ENCODE data around the gene RASSF3. TPM values are rescaled to one million over a fixed set of nuclear protein-coding genes. Genes with fewer than 3 reads are reported as not detected.
"Not testable (repeated sequence)": the region's sequence is repeated elsewhere in the genome, so short reads cannot be mapped to it uniquely, and the experiment has no call there.

The RASSF3 gene
- total RNA-seq, 1 experiment from 2014 or later, result 162 TPM

- DNase-seq, result no peak
- CTCF ChIA-PET, result interaction anchor here (0.9 kb wide), 1 partner anchor 26 kb away, joined by 3 read pairs; no protein-coding TSS in a partner anchor
- Mint-ChIP-seq H3K27me3 (ENCODE audit: unreplicated experiment) (no peaks in the 10 kb centered on the region), H3K36me3 (ENCODE audit: insufficient read depth, unreplicated experiment) (peaks cover 86% of the 10 kb centered on the region), H3K4me1 (ENCODE audit: low read depth, unreplicated experiment) (peaks cover 30% of the 10 kb centered on the region), H3K27ac (ENCODE audit: unreplicated experiment) (no peak overlapping the region), H3K9me3 (ENCODE audit: low read depth, unreplicated experiment) (no peaks in the 10 kb centered on the region), H3K4me3 (ENCODE audit: low read depth, unreplicated experiment) (no peak overlapping the region)
- intact Hi-C loops (cut with micrococcal nuclease; ENCODE audit: unreplicated experiment), result no loop called here
- BruUV-seq (replicated peaks), result no TSS peak
- TF ChIP-seq, protein P1, sequence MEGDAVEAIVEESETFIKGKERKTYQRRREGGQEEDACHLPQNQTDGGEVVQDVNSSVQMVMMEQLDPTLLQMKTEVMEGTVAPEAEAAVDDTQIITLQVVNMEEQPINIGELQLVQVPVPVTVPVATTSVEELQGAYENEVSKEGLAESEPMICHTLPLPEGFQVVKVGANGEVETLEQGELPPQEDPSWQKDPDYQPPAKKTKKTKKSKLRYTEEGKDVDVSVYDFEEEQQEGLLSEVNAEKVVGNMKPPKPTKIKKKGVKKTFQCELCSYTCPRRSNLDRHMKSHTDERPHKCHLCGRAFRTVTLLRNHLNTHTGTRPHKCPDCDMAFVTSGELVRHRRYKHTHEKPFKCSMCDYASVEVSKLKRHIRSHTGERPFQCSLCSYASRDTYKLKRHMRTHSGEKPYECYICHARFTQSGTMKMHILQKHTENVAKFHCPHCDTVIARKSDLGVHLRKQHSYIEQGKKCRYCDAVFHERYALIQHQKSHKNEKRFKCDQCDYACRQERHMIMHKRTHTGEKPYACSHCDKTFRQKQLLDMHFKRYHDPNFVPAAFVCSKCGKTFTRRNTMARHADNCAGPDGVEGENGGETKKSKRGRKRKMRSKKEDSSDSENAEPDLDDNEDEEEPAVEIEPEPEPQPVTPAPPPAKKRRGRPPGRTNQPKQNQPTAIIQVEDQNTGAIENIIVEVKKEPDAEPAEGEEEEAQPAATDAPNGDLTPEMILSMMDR (IDR thresholded peaks at IDR 0.05; ENCODE audit: unreplicated experiment), result no peak
Observed at GRCh38 chr12:64688715-64689114, 78.4 kb downstream of the RASSF3 start.

- H3K36me3 Mint-ChIP-seq (ENCODE audit: insufficient read depth, unreplicated experiment), result peaks cover 87% of the 10 kb centered on the region
Observed at GRCh38 chr12:64690236-64690635, 79.9 kb downstream of the RASSF3 start.

GRCh38 chr12:64691227-64691794 lies 81.0 kb downstream of the RASSF3 start:
- BruUV-seq (replicated peaks), result no TSS peak
- H3K4me1 Mint-ChIP-seq (ENCODE audit: low read depth, unreplicated experiment), result peaks cover 42% of the 10 kb centered on the region
- no peak for DNase-seq
- H3K27ac Mint-ChIP-seq (ENCODE audit: unreplicated experiment), result no peak overlapping the region
- peaks cover 87% of the 10 kb centered on the region for H3K36me3 Mint-ChIP-seq (ENCODE audit: insufficient read depth, unreplicated experiment)
- intact Hi-C loops (cut with micrococcal nuclease; ENCODE audit: unreplicated experiment), result no loop called here
- H3K4me3 Mint-ChIP-seq (ENCODE audit: low read depth, unreplicated experiment), result no peak overlapping the region
- CTCF ChIA-PET, result interaction anchor here (0.6 to 1.7 kb wide), 4 partner anchors 11 to 1039 kb away, joined by 4 to 7 read pairs (median 4); no protein-coding TSS in a partner anchor
- TF ChIP-seq, protein P1 (IDR thresholded peaks at IDR 0.05; ENCODE audit: unreplicated experiment), result no peak
- H3K9me3 Mint-ChIP-seq (ENCODE audit: low read depth, unreplicated experiment), result no peaks in the 10 kb centered on the region
- no peaks in the 10 kb centered on the region for H3K27me3 Mint-ChIP-seq (ENCODE audit: unreplicated experiment)

More at GRCh38 chr12:64690236-64690635, 79.9 kb downstream of the RASSF3 start:
- H3K4me3 Mint-ChIP-seq (ENCODE audit: low read depth, unreplicated experiment); intact Hi-C loops (cut with micrococcal nuclease; ENCODE audit: unreplicated experiment); H3K27ac Mint-ChIP-seq (ENCODE audit: unreplicated experiment); BruUV-seq (replicated peaks); DNase-seq; H3K9me3 Mint-ChIP-seq (ENCODE audit: low read depth, unreplicated experiment); H3K27me3 Mint-ChIP-seq (ENCODE audit: unreplicated experiment): not testable (repeated sequence)
- CTCF ChIA-PET, result interaction anchor here (1.5 kb wide), 1 partner anchor 253 kb away, joined by 4 read pairs; no protein-coding TSS in a partner anchor
- peaks cover 37% of the 10 kb centered on the region for H3K4me1 Mint-ChIP-seq (ENCODE audit: low read depth, unreplicated experiment)

DNA sequence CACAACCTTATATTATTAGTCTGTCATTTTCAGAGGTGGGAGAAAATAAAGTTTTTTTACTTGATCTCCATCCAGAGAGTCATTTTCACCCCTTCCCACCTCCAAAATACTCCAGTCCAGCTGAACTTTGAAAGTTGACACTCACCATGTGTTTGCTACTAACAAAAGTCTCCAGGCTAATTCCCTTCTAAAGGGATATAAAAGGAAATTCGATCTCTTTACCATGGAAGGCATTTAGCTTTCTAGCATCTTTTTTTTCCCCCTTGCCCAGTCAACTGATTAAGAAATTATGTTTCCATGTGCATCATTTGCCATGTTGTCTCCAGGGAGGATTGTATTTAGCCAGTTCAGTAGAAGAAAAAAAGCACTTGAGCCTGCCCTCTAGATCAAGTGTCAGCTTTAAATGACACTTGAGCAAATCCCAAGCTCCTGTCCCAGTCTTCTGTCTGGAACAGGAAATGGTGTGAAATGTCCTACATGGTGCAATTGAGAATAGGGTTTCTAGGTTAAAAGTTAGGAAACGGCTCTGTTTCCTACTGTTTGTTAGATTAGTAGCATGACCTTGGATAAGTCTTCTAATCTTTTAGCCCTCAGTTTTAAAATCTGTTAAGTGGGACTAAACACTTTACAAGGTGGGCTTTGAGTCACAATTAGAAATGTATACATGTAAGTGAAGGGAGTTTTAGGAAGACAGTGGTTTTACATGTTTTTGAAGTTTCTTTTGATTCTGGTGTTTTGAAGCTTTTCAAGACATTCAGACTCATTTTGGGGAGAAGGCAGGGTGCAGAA lies 81.7 kb downstream of the RASSF3 start:
- Mint-ChIP-seq H3K4me1 (ENCODE audit: low read depth, unreplicated experiment) (peaks cover 42% of the 10 kb centered on the region), H3K4me3 (ENCODE audit: low read depth, unreplicated experiment) (no peak overlapping the region), H3K36me3 (ENCODE audit: insufficient read depth, unreplicated experiment) (peaks cover 91% of the 10 kb centered on the region), H3K27me3 (ENCODE audit: unreplicated experiment) (no peaks in the 10 kb centered on the region), H3K27ac (ENCODE audit: unreplicated experiment) (peak overlapping the region; percentile 40), H3K9me3 (ENCODE audit: low read depth, unreplicated experiment) (no peaks in the 10 kb centered on the region)
- no peak for DNase-seq
- intact Hi-C loops (cut with micrococcal nuclease; ENCODE audit: unreplicated experiment), result no loop called here
- TF ChIP-seq, protein P1 (IDR thresholded peaks at IDR 0.05; ENCODE audit: unreplicated experiment), result no peak
- CTCF ChIA-PET, result interaction anchor here (1.3 to 1.7 kb wide), 3 partner anchors 12 to 255 kb away, joined by 4 read pairs; no protein-coding TSS in a partner anchor
- BruUV-seq (replicated peaks), result no TSS peak
